ENCODE data around the gene FOXO3.
A peak's percentile ranks its signal among the peaks of the same experiment; 100 is the strongest.

FOXO3 gene

DNA sequence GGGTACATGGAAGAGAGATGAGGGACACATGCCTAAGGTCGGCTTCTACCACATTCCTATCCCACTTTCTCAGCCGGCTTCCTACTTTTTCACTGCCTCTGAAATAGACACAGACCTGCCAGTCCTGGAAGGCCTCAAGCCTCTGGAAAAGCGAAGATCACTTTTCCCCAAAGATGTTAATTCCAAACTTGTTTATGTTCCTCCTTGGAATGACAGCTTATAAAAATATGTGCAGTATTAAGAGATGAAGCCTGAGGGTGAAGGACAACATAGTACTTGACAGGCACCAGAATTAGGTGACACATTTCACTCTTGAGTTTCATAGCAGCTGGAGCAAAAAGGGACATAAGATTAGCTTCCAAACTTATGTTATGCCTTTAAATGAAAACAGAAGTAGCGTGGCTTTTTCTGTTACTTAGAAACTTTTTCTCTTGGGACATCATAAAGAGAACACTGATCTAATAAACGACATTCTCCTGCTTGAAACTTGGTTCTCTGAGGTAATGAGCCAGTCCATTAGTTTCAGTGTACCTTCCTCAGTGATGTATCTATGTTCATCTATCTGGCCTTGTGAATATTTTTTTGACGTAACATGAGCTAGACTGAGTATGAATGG is 25.3 kb downstream of the FOXO3 start:
- Histone ChIP-seq H3K36me3 (ENCODE audit: control insufficient read depth, insufficient read depth, low read length) (no peaks in the 10 kb centered on the region), H3K4me1 (ENCODE audit: control insufficient read depth, insufficient read depth, low read length, poor library complexity, severe bottlenecking) (peaks cover 59% of the 10 kb centered on the region), H3K27ac (ENCODE audit: low read depth, low read length, severe bottlenecking) (peak overlapping the region; percentile 26), H3K9me3 (ENCODE audit: control insufficient read depth, low read length) (no peaks in the 10 kb centered on the region), H3K4me3 (ENCODE audit: extremely low read depth, insufficient read depth, low read length, poor library complexity, severe bottlenecking) (no peak overlapping the region)
- 73 to 97% methylated on average over 3 of the region's 6 CpGs for WGBS, 2 experiments (ENCODE audit: insufficient coverage in 2 of 2)

DNA sequence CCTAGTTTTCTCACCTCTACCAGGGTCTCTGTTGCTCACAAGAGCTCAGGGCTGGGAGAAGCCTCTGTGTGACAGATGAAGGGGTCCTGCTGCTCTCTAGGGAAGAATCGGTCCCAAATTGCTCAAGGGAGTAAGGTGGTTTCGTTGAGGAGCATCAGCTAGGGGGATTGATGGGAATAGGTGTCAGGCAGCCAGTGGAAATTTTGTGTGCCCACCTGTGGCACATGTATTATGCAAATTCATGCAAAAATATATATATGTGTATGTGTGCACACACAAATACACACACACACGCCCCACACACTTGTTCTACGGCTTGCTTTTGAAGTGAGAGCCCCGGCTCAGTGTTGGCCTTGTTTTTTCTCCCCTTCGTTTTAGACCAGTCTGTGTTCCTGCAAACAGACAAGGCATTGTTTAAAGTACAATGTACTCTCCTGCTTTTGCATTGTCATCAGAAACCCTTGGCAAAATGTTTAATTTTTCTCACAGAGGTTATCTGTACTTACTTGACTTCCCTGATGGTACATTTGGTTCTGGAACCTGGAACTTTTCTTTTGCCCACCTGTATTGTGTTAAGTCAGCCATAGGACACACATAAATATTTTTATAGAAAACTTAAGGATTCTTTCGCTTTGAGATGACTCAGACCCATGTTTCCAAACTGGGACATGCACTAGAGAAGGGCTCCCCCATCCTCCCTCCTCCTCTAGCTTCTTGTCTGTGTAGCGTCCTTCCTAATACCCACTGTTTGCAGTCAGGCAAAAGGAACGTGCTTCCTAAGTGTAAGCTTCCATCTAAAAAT is 26.7 kb downstream of the FOXO3 start:
- WGBS, 2 experiments (ENCODE audit: insufficient coverage in 2 of 2): 64 to 77% methylated on average over 8 of the region's 9 CpGs
- Histone ChIP-seq H3K9me3 (ENCODE audit: control insufficient read depth, low read length) (no peaks in the 10 kb centered on the region), H3K4me1 (ENCODE audit: control insufficient read depth, insufficient read depth, low read length, poor library complexity, severe bottlenecking) (peaks cover 56% of the 10 kb centered on the region), H3K27ac (ENCODE audit: low read depth, low read length, severe bottlenecking) (peak overlapping the region; percentile 94), H3K4me3 (ENCODE audit: extremely low read depth, insufficient read depth, low read length, poor library complexity, severe bottlenecking) (no peak overlapping the region), H3K36me3 (ENCODE audit: control insufficient read depth, insufficient read depth, low read length) (no peaks in the 10 kb centered on the region)

DNA sequence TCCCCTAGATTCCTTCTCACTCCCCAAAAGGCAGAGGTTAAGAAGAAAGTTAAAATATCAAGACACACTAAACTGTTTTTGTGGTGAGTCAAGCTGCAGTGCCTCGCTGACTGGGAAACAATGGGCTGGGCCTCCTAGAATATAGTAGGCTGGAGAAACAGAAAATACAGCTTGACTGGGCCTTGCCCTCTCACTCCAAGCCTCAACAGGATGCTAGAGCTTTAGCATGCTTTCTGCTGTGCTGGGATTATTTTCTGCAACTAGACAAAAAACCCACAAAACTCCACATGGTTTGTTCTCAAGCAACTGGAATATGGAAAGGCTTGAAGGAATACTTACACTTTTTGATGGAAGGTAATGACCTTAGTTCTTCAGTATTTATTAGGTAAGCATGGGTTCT is 27.9 kb downstream of the FOXO3 start:
- peaks cover 60% of the 10 kb centered on the region for H3K4me1 ChIP-seq (ENCODE audit: control insufficient read depth, insufficient read depth, low read length, poor library complexity, severe bottlenecking)
- 29% methylated on average over 1 of the region's 1 CpG; no CpG with 5 or more reads in 1 of the 2 experiments for WGBS, 2 experiments (ENCODE audit: insufficient coverage in 2 of 2)

DNA sequence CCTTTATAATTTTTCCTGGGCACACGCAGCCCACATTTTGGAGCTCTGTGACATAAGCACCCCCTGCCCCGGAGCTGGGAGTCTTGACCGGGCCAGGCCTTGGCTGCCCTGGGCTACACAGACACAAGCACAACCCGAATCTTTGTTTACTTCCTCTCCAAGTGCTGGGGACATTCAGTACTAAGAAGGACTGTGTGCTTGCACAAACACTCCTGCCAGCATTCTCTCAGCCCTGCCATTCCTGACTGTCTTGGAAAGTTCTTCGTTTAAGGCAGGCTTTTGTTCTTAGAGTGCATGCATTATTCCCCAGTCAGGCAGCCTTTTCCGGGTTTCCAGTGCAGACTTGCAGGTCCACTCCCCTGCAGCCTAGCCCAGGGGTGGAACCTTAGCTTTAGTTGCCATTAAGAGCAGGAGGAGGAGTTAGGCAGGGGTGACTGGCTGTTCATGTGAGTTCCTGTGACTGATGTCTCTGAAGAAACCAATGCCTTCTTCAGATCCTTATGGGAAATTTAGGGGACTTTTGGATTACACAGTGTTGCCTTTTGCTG is 28.6 kb downstream of the FOXO3 start:
- 7 to 17% methylated on average over 3 to 6 of the region's 6 CpGs for WGBS, 2 experiments (ENCODE audit: insufficient coverage in 2 of 2)
- Histone ChIP-seq H3K27ac (ENCODE audit: low read depth, low read length, severe bottlenecking) (peak overlapping the region; percentile 94), H3K9me3 (ENCODE audit: control insufficient read depth, low read length) (no peaks in the 10 kb centered on the region), H3K4me1 (ENCODE audit: control insufficient read depth, insufficient read depth, low read length, poor library complexity, severe bottlenecking) (peaks cover 60% of the 10 kb centered on the region), H3K36me3 (ENCODE audit: control insufficient read depth, insufficient read depth, low read length) (no peaks in the 10 kb centered on the region), H3K4me3 (ENCODE audit: extremely low read depth, insufficient read depth, low read length, poor library complexity, severe bottlenecking) (no peak overlapping the region)

More for the DNA sequence above, 27.9 kb downstream of the FOXO3 start:
- Histone ChIP-seq H3K9me3 (ENCODE audit: control insufficient read depth, low read length) (no peaks in the 10 kb centered on the region), H3K36me3 (ENCODE audit: control insufficient read depth, insufficient read depth, low read length) (no peaks in the 10 kb centered on the region), H3K4me3 (ENCODE audit: extremely low read depth, insufficient read depth, low read length, poor library complexity, severe bottlenecking) (no peak overlapping the region), H3K27ac (ENCODE audit: low read depth, low read length, severe bottlenecking) (peak overlapping the region; percentile 94)

DNA sequence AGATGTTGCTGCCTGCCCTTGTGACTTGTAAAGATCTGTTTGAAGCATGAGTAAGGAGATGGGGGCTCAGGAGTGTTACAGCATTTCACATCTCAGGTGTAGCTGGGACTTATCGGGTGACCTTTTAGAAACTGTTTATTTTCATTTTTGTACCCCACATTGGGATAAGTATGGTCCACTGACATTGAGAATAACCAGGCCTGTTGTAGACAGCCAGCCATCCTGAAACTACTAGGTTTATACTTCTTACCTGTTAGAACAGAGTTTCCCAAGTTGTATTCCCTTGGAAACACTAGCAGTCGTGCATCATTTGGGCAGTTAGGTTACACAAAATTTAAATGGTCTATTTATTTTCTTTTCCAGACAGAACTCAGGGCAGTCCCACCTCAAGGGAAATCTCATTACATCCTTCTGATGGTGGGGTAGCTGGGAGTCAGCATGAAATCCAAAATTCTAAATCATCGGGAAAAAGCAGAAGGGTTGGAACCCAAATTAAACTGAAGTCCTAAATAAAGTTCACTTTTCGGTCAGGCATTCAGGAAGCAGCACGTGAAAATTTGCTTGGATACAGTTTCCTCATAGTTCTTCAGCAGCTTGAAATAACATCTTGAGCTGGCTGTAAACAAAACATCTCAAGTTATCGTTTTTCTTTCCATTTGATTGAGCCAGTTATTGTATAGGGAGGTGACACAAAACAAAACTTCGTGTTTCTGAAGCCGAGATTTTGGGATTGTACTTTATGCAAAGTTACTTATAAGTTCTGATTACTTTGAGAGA is 30.5 kb downstream of the FOXO3 start:
- H3K4me3 ChIP-seq (ENCODE audit: extremely low read depth, insufficient read depth, low read length, poor library complexity, severe bottlenecking): no peak overlapping the region
- H3K9me3 ChIP-seq (ENCODE audit: control insufficient read depth, low read length): no peaks in the 10 kb centered on the region
- H3K4me1 ChIP-seq (ENCODE audit: control insufficient read depth, insufficient read depth, low read length, poor library complexity, severe bottlenecking): peaks cover 50% of the 10 kb centered on the region
- WGBS, 2 experiments (ENCODE audit: insufficient coverage in 2 of 2): 90 to 92% methylated on average over 4 of the region's 8 CpGs
- no peaks in the 10 kb centered on the region for H3K36me3 ChIP-seq (ENCODE audit: control insufficient read depth, insufficient read depth, low read length)
- H3K27ac ChIP-seq (ENCODE audit: low read depth, low read length, severe bottlenecking): no peak overlapping the region

DNA sequence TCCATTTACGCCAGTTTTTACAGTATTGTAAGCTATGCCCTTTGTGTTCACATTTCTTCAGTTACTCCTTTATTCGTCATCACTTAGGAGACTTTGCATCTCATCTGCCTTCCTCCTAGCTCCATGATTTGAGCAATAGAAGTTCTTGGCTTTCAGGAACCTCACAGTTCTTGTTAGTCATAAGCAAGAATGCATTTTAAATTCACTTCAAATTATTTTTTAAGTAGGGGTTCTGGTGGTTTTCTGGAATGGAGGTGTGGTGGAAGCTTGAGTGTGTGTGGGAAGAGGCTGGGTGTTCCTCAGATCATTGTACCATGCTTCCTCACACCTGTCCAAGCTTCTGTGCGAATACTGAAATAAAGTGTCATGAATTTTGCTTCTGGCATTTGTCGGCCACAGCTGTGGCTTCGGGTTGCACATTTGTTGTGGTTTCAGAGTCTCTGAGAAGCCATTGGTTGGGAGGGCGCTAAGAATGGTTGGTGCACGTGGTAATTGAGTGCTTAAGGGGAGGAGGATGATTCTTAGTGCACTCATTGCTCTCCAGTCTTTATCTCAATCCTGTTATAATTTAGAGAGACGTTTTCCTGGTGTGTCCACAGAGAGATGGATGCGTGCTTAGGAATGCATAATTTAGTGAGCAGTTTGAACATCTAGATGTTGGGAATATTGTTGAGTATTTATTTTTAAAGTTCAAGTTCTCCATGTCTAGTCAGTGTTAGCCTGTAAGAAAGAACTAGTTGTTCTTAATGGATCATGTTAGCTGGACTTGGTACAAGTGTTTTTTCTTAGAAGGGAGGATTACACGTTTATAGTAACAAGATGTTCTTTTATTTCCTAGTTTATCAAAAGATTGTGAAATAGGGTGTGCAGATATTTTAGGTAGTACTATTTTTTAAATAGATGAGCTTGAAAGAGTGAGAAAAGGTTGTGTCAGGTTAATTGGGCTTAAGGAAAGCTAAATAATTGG is 31.9 kb downstream of the FOXO3 start:
- no peaks in the 10 kb centered on the region for H3K36me3 ChIP-seq (ENCODE audit: control insufficient read depth, insufficient read depth, low read length)
- peaks cover 49% of the 10 kb centered on the region for H3K4me1 ChIP-seq (ENCODE audit: control insufficient read depth, insufficient read depth, low read length, poor library complexity, severe bottlenecking)
- H3K27ac ChIP-seq (ENCODE audit: low read depth, low read length, severe bottlenecking): no peak overlapping the region
- H3K4me3 ChIP-seq (ENCODE audit: extremely low read depth, insufficient read depth, low read length, poor library complexity, severe bottlenecking): no peak overlapping the region
- H3K9me3 ChIP-seq (ENCODE audit: control insufficient read depth, low read length): no peaks in the 10 kb centered on the region
- WGBS, 2 experiments (ENCODE audit: insufficient coverage in 2 of 2): 88 to 90% methylated on average over 6 to 7 of the region's 10 CpGs

DNA sequence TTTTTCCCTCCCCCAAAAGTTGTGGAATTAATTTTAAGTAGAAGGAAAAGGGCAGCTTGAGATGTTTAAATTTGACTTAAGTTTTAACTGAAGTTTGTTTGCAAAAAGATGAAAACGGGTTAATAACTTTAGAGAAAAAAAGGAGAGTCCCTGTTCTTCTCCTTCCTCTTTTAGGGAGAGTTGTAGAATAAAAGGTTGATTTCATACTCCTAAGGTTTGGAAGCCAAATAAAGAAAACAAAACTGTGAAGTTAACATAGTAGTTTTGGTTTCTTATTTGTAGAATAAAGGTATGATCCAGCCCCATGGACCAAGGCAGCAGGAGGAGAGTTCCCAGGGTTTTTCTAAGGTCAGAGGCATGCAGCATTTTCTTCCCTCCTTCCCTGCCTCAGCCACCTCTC is 33.4 kb downstream of the FOXO3 start:
- H3K4me3 ChIP-seq (ENCODE audit: extremely low read depth, insufficient read depth, low read length, poor library complexity, severe bottlenecking): no peak overlapping the region
- H3K9me3 ChIP-seq (ENCODE audit: control insufficient read depth, low read length): no peaks in the 10 kb centered on the region
- H3K36me3 ChIP-seq (ENCODE audit: control insufficient read depth, insufficient read depth, low read length): no peaks in the 10 kb centered on the region
- H3K27ac ChIP-seq (ENCODE audit: low read depth, low read length, severe bottlenecking): no peak overlapping the region
- WGBS, 2 experiments (ENCODE audit: insufficient coverage in 2 of 2): 60 to 80% methylated on average over 1 of the region's 1 CpG
- H3K4me1 ChIP-seq (ENCODE audit: control insufficient read depth, insufficient read depth, low read length, poor library complexity, severe bottlenecking): peaks cover 43% of the 10 kb centered on the region

DNA sequence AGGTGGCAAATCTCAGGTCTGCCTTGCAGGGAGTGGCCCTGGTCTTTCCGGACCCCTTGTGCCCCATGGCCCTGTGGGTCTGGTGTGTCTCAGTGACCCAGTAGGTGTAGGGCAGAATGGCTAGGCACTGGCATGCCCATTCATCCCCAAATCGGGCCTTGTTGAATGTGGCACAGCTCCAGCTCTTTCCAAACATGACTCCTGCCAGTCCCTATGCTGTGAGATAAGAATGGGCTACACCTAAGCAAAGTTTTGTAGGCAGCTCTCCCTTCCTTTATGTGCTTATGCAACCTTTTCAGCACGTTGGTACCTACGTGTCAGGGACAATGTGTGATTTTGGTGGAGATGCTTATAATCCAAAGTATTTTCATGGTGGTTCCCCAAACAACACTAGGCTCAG is 33.9 kb downstream of the FOXO3 start:
- no peak overlapping the region for H3K4me3 ChIP-seq (ENCODE audit: extremely low read depth, insufficient read depth, low read length, poor library complexity, severe bottlenecking)
- H3K36me3 ChIP-seq (ENCODE audit: control insufficient read depth, insufficient read depth, low read length): no peaks in the 10 kb centered on the region
- H3K9me3 ChIP-seq (ENCODE audit: control insufficient read depth, low read length): no peaks in the 10 kb centered on the region
- no peak overlapping the region for H3K27ac ChIP-seq (ENCODE audit: low read depth, low read length, severe bottlenecking)
- 90 to 93% methylated on average over 2 of the region's 4 CpGs for WGBS, 2 experiments (ENCODE audit: insufficient coverage in 2 of 2)
- peaks cover 38% of the 10 kb centered on the region for H3K4me1 ChIP-seq (ENCODE audit: control insufficient read depth, insufficient read depth, low read length, poor library complexity, severe bottlenecking)

DNA sequence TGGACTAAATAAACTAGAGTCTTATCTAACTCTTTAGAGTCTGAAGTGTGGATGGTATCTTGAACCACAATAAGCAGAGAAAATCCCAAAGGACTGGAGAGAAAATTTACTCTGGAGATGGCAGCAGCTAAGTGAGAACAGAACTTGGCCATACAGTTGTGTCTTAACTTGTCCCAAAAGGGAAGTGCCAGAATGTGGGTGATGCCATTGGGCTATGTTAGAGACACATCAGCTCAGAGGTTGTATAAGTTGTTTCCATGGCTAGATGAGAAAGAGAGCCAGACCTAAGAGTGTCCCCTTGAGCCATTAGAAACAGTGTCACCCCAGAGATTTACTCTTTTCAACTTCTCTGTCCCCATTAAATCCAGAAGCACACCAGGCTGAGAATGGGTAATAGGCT is 36.2 kb downstream of the FOXO3 start:
- Histone ChIP-seq H3K36me3 (ENCODE audit: control insufficient read depth, insufficient read depth, low read length) (no peaks in the 10 kb centered on the region), H3K4me1 (ENCODE audit: control insufficient read depth, insufficient read depth, low read length, poor library complexity, severe bottlenecking) (peaks cover 20% of the 10 kb centered on the region), H3K4me3 (ENCODE audit: extremely low read depth, insufficient read depth, low read length, poor library complexity, severe bottlenecking) (no peak overlapping the region), H3K27ac (ENCODE audit: low read depth, low read length, severe bottlenecking) (no peak overlapping the region), H3K9me3 (ENCODE audit: control insufficient read depth, low read length) (no peaks in the 10 kb centered on the region)

Data from mesodermal cell (in vitro differentiated cells).